Colonic mucosa (tissue), 4 donors: Measurements from ENCODE around the gene PIP5K1B. TPM values are rescaled to one million over a fixed set of nuclear protein-coding genes. Genes with fewer than 3 reads are reported as not detected.

Experiments used
- DNase-seq: peaks from one replicate; pipeline ENCODE4 v3.0.0-alpha.2; 2020
- H3K27ac ChIP-seq: fragments of 200-600 bp; one replicate; pipeline ENCODE4 v1.8.0; 2021
- H3K27me3 ChIP-seq: fragments of 200-600 bp; one replicate; pipeline ENCODE4 v1.8.0; 2021
- H3K36me3 ChIP-seq: fragments of 200-600 bp; one replicate; pipeline ENCODE4 v1.8.0; 2021
- H3K4me1 ChIP-seq: fragments of 200-600 bp; one replicate; pipeline ENCODE4 v1.8.0; 2021; ENCODE audit warnings: mild to moderate bottlenecking
- H3K4me3 ChIP-seq: fragments of 200-600 bp; one replicate; pipeline ENCODE4 v1.8.0; 2021
- H3K9ac ChIP-seq, 2 donors: one replicate each; pipeline ENCODE4 v1.7.0; 2013; ENCODE audit warnings: control low read depth in 2 of 2, low read depth in 2 of 2, low read length in 2 of 2
- H3K9me3 ChIP-seq: fragments of 200-600 bp; one replicate; pipeline ENCODE4 v1.8.0; 2021
- intact Hi-C: fragments of 100-400 bp; cut with DNase I; formaldehyde crosslinking; loops from one replicate; pipeline ENCODE4 v1.14.1; 2022
- total RNA-seq, 2 donors: library from RNA; stranded (reverse); fragmentation: NEBNext Ultra II Directional in 1 of 2; extraction: Animal tissue kit (Norgen Biotek cat#: 25700) in 1 of 2; gene quantifications; one replicate each; pipeline ENCODE4 v1.2.1, GENCODE V29; 2021
- TF ChIP-seq, protein P1 (sequence below): fragments of 200-600 bp; IDR thresholded peaks from one replicate; pipeline ENCODE4 v1.8.0; 2022; ENCODE audit warnings: antibody characterized with exemption, mild to moderate bottlenecking
- donor health status: healthy.
- donor health status: DM: no; HTN: no; CAD: no.
- donor health status: DM: no; HTN: no; CAD: no.

The PIP5K1B gene
- total RNA-seq, 2 donors from 2014 or later, result 59.2 to 74.2 TPM

DNA sequence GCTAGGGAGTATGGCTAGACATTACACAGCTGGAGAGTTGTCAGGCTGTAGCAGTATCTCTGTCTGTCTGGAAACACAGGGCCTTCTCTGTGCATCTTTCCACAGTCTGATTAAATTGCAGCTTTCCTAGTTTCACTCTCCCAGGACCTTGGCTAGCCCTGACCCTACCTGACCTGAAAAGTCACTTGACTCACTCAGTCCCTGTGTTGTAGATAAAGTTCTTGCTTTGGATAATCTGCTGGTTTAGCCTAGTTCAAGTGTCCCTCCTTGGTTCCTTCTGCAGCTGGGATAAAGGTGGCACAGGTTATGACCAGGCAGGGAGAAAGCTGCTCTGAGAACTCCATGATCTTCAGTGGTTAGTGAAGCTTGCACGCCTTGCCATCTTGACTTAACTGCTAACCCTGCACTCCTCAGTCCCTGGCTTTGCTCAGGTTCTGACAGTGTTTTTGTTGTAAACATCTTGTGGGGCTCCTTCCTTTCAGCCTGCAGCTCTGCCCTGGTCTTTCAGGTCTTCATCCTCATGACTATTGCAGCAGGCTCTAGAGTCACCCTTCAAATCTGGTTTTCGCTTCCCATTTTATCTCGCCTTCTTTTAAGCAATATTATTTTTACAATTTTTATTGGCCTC is 101.0 kb downstream of the PIP5K1B start:
- Histone ChIP-seq H3K9ac (no peak overlapping the region), H3K4me3 (no peak overlapping the region), H3K27ac (no peak overlapping the region), H3K36me3 (no peaks in the 10 kb centered on the region), H3K4me1 (no peaks in the 10 kb centered on the region), H3K27me3 (no peaks in the 10 kb centered on the region), H3K9me3 (no peaks in the 10 kb centered on the region)
- TF ChIP-seq, protein P1, sequence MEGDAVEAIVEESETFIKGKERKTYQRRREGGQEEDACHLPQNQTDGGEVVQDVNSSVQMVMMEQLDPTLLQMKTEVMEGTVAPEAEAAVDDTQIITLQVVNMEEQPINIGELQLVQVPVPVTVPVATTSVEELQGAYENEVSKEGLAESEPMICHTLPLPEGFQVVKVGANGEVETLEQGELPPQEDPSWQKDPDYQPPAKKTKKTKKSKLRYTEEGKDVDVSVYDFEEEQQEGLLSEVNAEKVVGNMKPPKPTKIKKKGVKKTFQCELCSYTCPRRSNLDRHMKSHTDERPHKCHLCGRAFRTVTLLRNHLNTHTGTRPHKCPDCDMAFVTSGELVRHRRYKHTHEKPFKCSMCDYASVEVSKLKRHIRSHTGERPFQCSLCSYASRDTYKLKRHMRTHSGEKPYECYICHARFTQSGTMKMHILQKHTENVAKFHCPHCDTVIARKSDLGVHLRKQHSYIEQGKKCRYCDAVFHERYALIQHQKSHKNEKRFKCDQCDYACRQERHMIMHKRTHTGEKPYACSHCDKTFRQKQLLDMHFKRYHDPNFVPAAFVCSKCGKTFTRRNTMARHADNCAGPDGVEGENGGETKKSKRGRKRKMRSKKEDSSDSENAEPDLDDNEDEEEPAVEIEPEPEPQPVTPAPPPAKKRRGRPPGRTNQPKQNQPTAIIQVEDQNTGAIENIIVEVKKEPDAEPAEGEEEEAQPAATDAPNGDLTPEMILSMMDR, result no peak
- DNase-seq, result no peak
- intact Hi-C loops, result no loop called here

DNA sequence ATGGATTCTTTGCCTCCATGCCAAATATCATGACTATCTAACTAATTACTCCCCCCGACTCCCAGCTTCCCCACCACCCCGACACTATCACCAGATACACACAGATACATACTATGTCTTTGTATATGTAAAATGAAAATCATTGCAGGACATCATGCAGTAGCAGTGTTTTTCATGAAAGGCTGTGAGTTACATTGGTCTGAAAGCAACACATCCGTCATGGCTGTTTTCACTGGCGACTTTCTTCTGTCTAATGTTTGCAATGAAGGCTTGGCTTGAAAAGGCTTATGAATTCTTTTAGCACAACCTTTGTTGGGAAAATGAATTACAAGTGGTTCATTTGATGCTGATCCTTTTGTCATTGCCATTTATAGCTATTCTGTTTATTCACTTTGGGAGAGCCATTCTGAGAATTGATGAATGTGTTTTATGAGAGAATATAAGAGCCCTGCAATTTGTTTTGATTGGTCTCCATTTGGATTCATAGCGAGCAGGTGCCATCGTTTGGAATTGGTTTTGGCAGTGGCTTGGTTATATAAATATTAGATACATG is 103.4 kb downstream of the PIP5K1B start:
- Histone ChIP-seq H3K36me3 (no peaks in the 10 kb centered on the region), H3K27ac (no peak overlapping the region), H3K4me3 (no peak overlapping the region), H3K27me3 (no peaks in the 10 kb centered on the region), H3K9ac (no peak overlapping the region), H3K4me1 (no peaks in the 10 kb centered on the region), H3K9me3 (no peaks in the 10 kb centered on the region)
- DNase-seq, result no peak
- TF ChIP-seq, protein P1, result no peak
- intact Hi-C loops, result no loop called here

DNA sequence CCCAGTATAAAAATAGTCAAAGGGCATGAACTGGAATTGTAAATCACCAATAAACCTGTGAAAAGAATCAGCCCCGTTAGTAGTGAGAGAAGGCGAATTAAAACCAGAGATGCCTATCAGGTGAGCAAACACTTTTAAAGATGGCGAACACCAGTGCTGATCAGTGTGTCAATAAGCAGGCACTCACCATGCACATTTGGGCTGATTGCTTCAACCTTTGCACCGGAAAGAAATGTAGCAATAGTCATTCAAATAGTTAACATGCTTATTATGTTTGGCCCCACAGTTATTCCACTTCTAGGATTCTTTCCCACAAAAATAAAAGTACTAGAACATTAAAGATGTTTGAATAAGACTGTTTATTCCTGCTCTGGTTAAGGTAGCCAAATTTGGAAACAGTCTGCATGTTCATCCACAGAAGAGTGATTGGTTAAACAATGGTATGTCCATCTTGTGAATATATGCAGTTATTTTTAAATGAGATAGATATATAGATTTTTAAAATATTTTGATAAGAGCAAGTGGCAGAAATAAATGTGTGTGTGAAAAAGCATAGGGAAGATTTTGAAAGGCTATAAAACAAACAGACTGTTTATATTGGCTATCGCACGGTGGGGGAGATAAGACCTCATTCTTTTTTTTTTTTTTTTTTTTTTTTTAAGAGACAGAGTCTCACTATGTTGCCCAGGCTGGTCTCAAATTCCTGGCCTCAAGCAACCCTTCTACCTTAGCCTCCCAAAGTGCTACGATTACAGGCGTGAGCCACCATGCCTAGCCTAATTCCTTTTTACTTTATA is 112.2 kb downstream of the PIP5K1B start:
- Histone ChIP-seq H3K36me3 (no peaks in the 10 kb centered on the region), H3K4me1 (no peaks in the 10 kb centered on the region), H3K9ac (no peak overlapping the region), H3K27me3 (no peaks in the 10 kb centered on the region), H3K9me3 (no peaks in the 10 kb centered on the region), H3K27ac (no peak overlapping the region), H3K4me3 (no peak overlapping the region)
- no peak for DNase-seq
- TF ChIP-seq, protein P1, result no peak
- intact Hi-C loops, result no loop called here

DNA sequence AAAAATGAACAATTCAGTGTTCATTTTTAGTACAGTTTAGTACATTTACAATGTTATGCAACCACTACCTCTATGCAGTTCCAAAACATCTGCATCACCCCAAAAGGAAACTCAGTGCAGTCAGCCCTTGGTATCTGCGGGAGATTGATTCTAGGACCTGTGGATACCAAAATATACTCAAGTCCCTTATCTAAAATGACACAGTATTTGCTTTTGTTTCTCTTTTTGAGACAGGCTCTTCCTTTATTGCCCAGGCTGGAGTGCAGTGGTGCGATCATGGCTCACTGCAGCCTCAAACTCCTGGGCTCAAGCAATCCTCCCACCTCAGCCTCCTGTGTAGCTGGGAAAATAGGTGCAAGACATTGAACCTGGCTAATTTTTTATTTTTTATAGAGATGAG is 114.0 kb downstream of the PIP5K1B start:
- no peaks in the 10 kb centered on the region for H3K9me3 ChIP-seq
- no peaks in the 10 kb centered on the region for H3K27me3 ChIP-seq
- H3K4me3 ChIP-seq, result no peak overlapping the region
- TF ChIP-seq, protein P1, result no peak
- DNase-seq, result no peak
- no peaks in the 10 kb centered on the region for H3K36me3 ChIP-seq
- no peak overlapping the region for H3K9ac ChIP-seq
- no peaks in the 10 kb centered on the region for H3K4me1 ChIP-seq
- no peak overlapping the region for H3K27ac ChIP-seq
- intact Hi-C loops, result no loop called here

DNA sequence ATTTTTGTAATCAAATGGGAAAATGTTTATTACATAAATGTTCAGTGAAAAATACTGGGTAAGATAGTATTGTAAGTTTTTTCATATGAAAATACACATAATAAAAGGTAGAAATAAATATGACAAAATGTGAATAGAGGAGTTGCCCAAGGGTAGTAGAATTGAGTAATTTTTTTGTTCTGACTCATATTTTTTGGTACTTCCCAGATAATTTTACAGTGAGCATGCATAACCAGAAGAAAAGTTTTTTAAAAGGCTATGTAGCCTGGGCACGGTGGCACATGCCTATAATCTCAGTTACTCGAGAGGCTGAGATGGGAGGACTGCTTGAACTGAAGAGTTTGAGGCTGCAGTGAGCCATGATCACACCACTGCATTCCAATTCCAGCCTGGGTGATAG is 116.9 kb downstream of the PIP5K1B start:
- TF ChIP-seq, protein P1, result no peak
- H3K27ac ChIP-seq, result no peak overlapping the region
- H3K27me3 ChIP-seq, result no peaks in the 10 kb centered on the region
- no peak overlapping the region for H3K4me3 ChIP-seq
- intact Hi-C loops, result no loop called here
- H3K9ac ChIP-seq, result no peak overlapping the region
- no peaks in the 10 kb centered on the region for H3K4me1 ChIP-seq
- H3K9me3 ChIP-seq, result no peaks in the 10 kb centered on the region
- no peaks in the 10 kb centered on the region for H3K36me3 ChIP-seq
- no peak for DNase-seq
